Endothelial cell of umbilical vein (primary cell): ENCODE data around the gene ESRRA.
"Not testable (repeated sequence)": the region's sequence is repeated elsewhere in the genome, so short reads cannot be mapped to it uniquely, and the experiment has no call there.

Source experiments
- CTCF ChIP-seq, 2 donors: IDR thresholded peaks; 1 replicate in 1 of 2; 2 replicates in 1 of 2; pipeline ENCODE4 v1.5.1; 2011; ENCODE audit warnings: low read length in 2 of 2, mild to moderate bottlenecking in 2 of 2, moderate library complexity in 2 of 2, control low read depth in 1 of 2, inconsistent platforms in 1 of 2, low read depth in 1 of 2; ENCODE audit not compliant: insufficient read depth in 1 of 2; ENCODE audit errors: extremely low read depth in 1 of 2
- EZH2 ChIP-seq: IDR thresholded peaks from 2 replicates; pipeline ENCODE4 v1.6.1; 2012; ENCODE audit warnings: borderline replicate concordance, low read depth, mild to moderate bottlenecking, moderate library complexity, low read length, inconsistent platforms; ENCODE audit not compliant: severe bottlenecking
- POLR2A ChIP-seq: IDR thresholded peaks from 2 replicates; pipeline ENCODE4 v1.6.1; 2012; ENCODE audit warnings: low read depth, mild to moderate bottlenecking, control low read depth, low read length
- POLR2AphosphoS5 ChIP-seq: IDR thresholded peaks from 2 replicates; pipeline ENCODE4 v1.6.1; 2012; ENCODE audit warnings: low read depth, mild to moderate bottlenecking, control low read depth, low read length, moderate library complexity; ENCODE audit not compliant: insufficient read depth

- not testable (repeated sequence) for TF ChIP-seq POLR2AphosphoS5; CTCF (IDR thresholded peaks at IDR 0.05; ENCODE audit: extremely low read depth in 1 of 2, insufficient read depth in 1 of 2, low read depth in 1 of 2, low read length in 2 of 2); POLR2A; EZH2
These were observed 10.6 kb downstream of the ESRRA start for GRCh38 chr11:64315667-64316526.
